NB4 (cell line): ENCODE data around the gene ABCC3.

Experiments used
- DNase-seq: peaks from one replicate; pipeline ENCODE4 v3.0.0; 2010; ENCODE audit warnings: low read depth
- H3K4me3 ChIP-seq: one replicate; pipeline ENCODE4 v1.5.1; 2011; ENCODE audit warnings: mild to moderate bottlenecking, low read depth, low read length, moderate library complexity
- CTCF ChIP-seq: IDR thresholded peaks from one replicate; pipeline ENCODE4 v1.5.1; 2012; ENCODE audit warnings: low read depth, low read length
- MAX ChIP-seq: IDR thresholded peaks from 2 replicates; pipeline ENCODE4 v1.6.1; 2011; ENCODE audit warnings: low read depth, low read length
- MYC ChIP-seq: IDR thresholded peaks from 2 replicates; pipeline ENCODE4 v1.6.1; 2011; ENCODE audit warnings: low read depth, low read length
- POLR2A ChIP-seq: IDR thresholded peaks from 2 replicates; pipeline ENCODE4 v1.6.1; 2011; ENCODE audit warnings: mild to moderate bottlenecking; ENCODE audit not compliant: insufficient read length; ENCODE audit errors: extremely low read depth

The ABCC3 gene

GRCh38 chr17:50614471-50615051, 20.1 kb upstream of the ABCC3 start:
- TF ChIP-seq MAX, result no peak
- no peak for TF ChIP-seq MYC
- TF ChIP-seq CTCF, result no peak
- TF ChIP-seq POLR2A, result no peak
- DNase-seq, result no peak

GRCh38 chr17:50615828-50616227, 18.9 kb upstream of the ABCC3 start:
- TF ChIP-seq MYC (no peak), POLR2A (no peak), MAX (no peak), CTCF (no peak)
- DNase-seq, result no peak
- no peak overlapping the region for H3K4me3 ChIP-seq

More at GRCh38 chr17:50614471-50615051, 20.1 kb upstream of the ABCC3 start:
- no peak overlapping the region for H3K4me3 ChIP-seq

- TF ChIP-seq MYC (no peak), POLR2A (no peak), MAX (no peak), CTCF (no peak)
- H3K4me3 ChIP-seq, result no peak overlapping the region
- no peak for DNase-seq
Measured at GRCh38 chr17:50618300-50618699, 16.4 kb upstream of the ABCC3 start.

- no peak overlapping the region for H3K4me3 ChIP-seq
- no peak for TF ChIP-seq POLR2A
- TF ChIP-seq MYC, result no peak
- no peak for TF ChIP-seq MAX
- no peak for TF ChIP-seq CTCF
- peak; percentile 41 for DNase-seq
Measured at GRCh38 chr17:50618941-50619340, 15.7 kb upstream of the ABCC3 start.

GRCh38 chr17:50619489-50619888, 15.2 kb upstream of the ABCC3 start:
- no peak overlapping the region for H3K4me3 ChIP-seq
- TF ChIP-seq POLR2A (no peak), CTCF (no peak), MAX (no peak), MYC (no peak)
- DNase-seq, result no peak

- DNase-seq, result no peak
- TF ChIP-seq POLR2A, result no peak
- no peak for TF ChIP-seq MYC
- no peak for TF ChIP-seq MAX
- no peak for TF ChIP-seq CTCF
Measured at GRCh38 chr17:50620237-50620636, 14.4 kb upstream of the ABCC3 start.

More at GRCh38 chr17:50620237-50620636, 14.4 kb upstream of the ABCC3 start:
- no peak overlapping the region for H3K4me3 ChIP-seq
